Panc1 (cell line): ENCODE data around the gene ACP7. TPM values are rescaled to one million over a fixed set of nuclear protein-coding genes. Genes with fewer than 3 reads are reported as not detected.

Experiments
- ATAC-seq: fragments of 200-7000 bp; cut with Tn5 transposase; 2 replicates; pipeline ENCODE4 v1.9.1; 2020; ENCODE audit warnings: mild to moderate bottlenecking, moderate library complexity
- BruUV-seq: library from RNA; stranded (reverse); fragments of 400-500 nt; replicated peaks from 2 replicates; lab custom pipeline; 2021; lab: Mats Ljungman, UMichigan
- CTCF ChIA-PET: fragments of 300-600 bp; sonication (Branson Sonifier 250); formaldehyde crosslinking; loops from one replicate; lab custom pipeline; 2022; ENCODE audit warnings: antibody characterized with exemption; lab: Charles Lee
- POLR2A ChIA-PET: fragments of 300-600 bp; sonication (Branson Sonifier 250); formaldehyde crosslinking; loops from one replicate; lab custom pipeline; 2022; ENCODE audit warnings: antibody characterized with exemption; lab: Charles Lee
- DNase-seq: peaks from one replicate; pipeline ENCODE4 v3.0.0-alpha.2; 2010; ENCODE audit warnings: low read depth, low spot score
- H3K27ac ChIP-seq: 2 replicates; pipeline ENCODE4 v1.5.1; 2011; ENCODE audit warnings: mild to moderate bottlenecking, low read length, inconsistent platforms
- H3K27me3 ChIP-seq: fragments of 200-500 bp; sonication (Bioruptor generic); 2 replicates; pipeline ENCODE4 v1.6.0; 2014; ENCODE audit warnings: low read length, inconsistent platforms; ENCODE audit not compliant: control insufficient read depth, insufficient read depth
- H3K36me3 ChIP-seq: fragments of 200-500 bp; sonication (Bioruptor generic); 2 replicates; pipeline ENCODE4 v1.5.1; 2014; ENCODE audit warnings: inconsistent platforms, mild to moderate bottlenecking, low read length, moderate library complexity; ENCODE audit not compliant: control insufficient read depth, insufficient read depth
- H3K4me1 ChIP-seq: 2 replicates; pipeline ENCODE4 v1.5.1; 2011; ENCODE audit warnings: inconsistent platforms, mild to moderate bottlenecking, low read length, moderate library complexity; ENCODE audit not compliant: control insufficient read depth, insufficient read depth
- H3K4me3 ChIP-seq, 2 experiments: 2 replicates each; pipeline ENCODE4 v1.5.1; 2011 to 2012; ENCODE audit warnings: low read depth in 2 of 2, low read length in 2 of 2, mild to moderate bottlenecking in 2 of 2, inconsistent platforms in 1 of 2, moderate library complexity in 1 of 2
- H3K9me3 ChIP-seq: fragments of 200-500 bp; sonication (Bioruptor generic); 2 replicates; pipeline ENCODE4 v1.5.1; 2014; ENCODE audit warnings: low read depth, mild to moderate bottlenecking, inconsistent platforms, low read length, moderate library complexity; ENCODE audit not compliant: control insufficient read depth, insufficient read depth
- SIN3A ChIP-seq: IDR thresholded peaks from 2 replicates; pipeline ENCODE4 v1.6.1; 2012; ENCODE audit warnings: low read depth, mild to moderate bottlenecking, low read length, moderate library complexity, borderline replicate concordance; ENCODE audit not compliant: insufficient read depth
- TCF7L2 ChIP-seq: IDR thresholded peaks from 2 replicates; pipeline ENCODE4 v1.6.1; 2011; ENCODE audit warnings: mild to moderate bottlenecking, low read depth, low read length, inconsistent platforms
- in situ Hi-C: cut with HindIII; loops from 2 replicates; pipeline ENCODE4 v1.10.0; 2016; ENCODE audit warnings: low sequenced_read_pairs, low pct_unique_long_range_greater_than_20kb
- intact Hi-C: fragments of 100-400 bp; cut with micrococcal nuclease; formaldehyde crosslinking; loops from one replicate; pipeline ENCODE4 v1.10.0; 2022; ENCODE audit not compliant: unreplicated experiment
- total RNA-seq: library from RNA; stranded (reverse); gene quantifications from one replicate; pipeline ENCODE4 v1.2.1, GENCODE V29; 2021; ENCODE audit not compliant: unreplicated experiment
- TF ChIP-seq, protein P1 (sequence below), 2 experiments: IDR thresholded peaks; 2 replicates each; pipeline ENCODE4 v1.6.1; 2011 to 2012; ENCODE audit warnings: low read depth in 2 of 2, control low read depth in 1 of 2, low read length in 1 of 2, mild to moderate bottlenecking in 1 of 2, moderate library complexity in 1 of 2; ENCODE audit not compliant: insufficient read depth in 1 of 2
- TF ChIP-seq, protein P2 (sequence below): fragments of 450-650 bp; IDR thresholded peaks from 2 replicates; pipeline ENCODE4 v1.5.1; 2017; ENCODE audit warnings: mild to moderate bottlenecking

ACP7 gene
- total RNA-seq, 1 experiment from 2014 or later: 10.3 TPM

DNA sequence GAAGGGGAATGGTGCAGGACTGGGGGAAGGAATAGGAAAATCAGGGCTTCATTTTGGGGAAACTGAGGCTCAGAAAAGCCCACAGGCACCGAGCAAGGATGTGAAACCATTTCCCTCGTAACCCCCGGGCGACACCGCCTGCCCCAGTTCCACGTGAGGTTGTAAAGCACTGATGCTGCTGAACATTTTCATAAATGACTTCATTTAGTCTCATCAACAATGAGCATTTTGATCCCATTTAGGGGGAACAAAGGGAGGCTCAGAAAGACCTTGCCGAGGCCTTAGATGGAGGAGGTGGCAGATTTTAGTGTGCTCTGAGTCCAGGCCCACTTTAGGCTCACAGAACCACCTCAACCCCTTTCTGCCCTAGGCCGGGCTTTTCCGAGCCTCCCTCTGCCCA, 31.3 kb upstream of the ACP7 start:
- Histone ChIP-seq H3K27ac (peak overlapping the region; percentile 4; the same call in 1 of the 2 replicates), H3K36me3 (no peaks in the 10 kb centered on the region), H3K4me1 (no peaks in the 10 kb centered on the region), H3K27me3 (no peaks in the 10 kb centered on the region), H3K4me3 (no peak overlapping the region), H3K9me3 (peaks cover 4% of the 10 kb centered on the region; the same call in 1 of the 2 replicates)
- intact Hi-C loops: loop anchor here (5.0 to 10.0 kb wide), 4 partner anchors 134 to 1082 kb away; no protein-coding TSS in a partner anchor
- no TSS peak for BruUV-seq
- CTCF ChIA-PET: interaction anchor here (0.5 to 2.6 kb wide), 11 partner anchors 10 to 739 kb away, joined by 3 to 34 read pairs (median 7); no protein-coding TSS in a partner anchor
- POLR2A ChIA-PET: no interaction called here
- ATAC-seq (peak; percentile 3), DNase-seq (no peak)
- TF ChIP-seq SIN3A: no peak
- TF ChIP-seq, protein P1, sequence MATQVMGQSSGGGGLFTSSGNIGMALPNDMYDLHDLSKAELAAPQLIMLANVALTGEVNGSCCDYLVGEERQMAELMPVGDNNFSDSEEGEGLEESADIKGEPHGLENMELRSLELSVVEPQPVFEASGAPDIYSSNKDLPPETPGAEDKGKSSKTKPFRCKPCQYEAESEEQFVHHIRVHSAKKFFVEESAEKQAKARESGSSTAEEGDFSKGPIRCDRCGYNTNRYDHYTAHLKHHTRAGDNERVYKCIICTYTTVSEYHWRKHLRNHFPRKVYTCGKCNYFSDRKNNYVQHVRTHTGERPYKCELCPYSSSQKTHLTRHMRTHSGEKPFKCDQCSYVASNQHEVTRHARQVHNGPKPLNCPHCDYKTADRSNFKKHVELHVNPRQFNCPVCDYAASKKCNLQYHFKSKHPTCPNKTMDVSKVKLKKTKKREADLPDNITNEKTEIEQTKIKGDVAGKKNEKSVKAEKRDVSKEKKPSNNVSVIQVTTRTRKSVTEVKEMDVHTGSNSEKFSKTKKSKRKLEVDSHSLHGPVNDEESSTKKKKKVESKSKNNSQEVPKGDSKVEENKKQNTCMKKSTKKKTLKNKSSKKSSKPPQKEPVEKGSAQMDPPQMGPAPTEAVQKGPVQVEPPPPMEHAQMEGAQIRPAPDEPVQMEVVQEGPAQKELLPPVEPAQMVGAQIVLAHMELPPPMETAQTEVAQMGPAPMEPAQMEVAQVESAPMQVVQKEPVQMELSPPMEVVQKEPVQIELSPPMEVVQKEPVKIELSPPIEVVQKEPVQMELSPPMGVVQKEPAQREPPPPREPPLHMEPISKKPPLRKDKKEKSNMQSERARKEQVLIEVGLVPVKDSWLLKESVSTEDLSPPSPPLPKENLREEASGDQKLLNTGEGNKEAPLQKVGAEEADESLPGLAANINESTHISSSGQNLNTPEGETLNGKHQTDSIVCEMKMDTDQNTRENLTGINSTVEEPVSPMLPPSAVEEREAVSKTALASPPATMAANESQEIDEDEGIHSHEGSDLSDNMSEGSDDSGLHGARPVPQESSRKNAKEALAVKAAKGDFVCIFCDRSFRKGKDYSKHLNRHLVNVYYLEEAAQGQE (IDR thresholded peaks at IDR 0.05; ENCODE audit: insufficient read depth in 1 of 2, low read depth in 2 of 2, low read length in 1 of 2): 0 out of 4 replicates have a peak, but pooled peaks of 1 of the 2 experiments have one; percentile 4
- TF ChIP-seq, protein P2, sequence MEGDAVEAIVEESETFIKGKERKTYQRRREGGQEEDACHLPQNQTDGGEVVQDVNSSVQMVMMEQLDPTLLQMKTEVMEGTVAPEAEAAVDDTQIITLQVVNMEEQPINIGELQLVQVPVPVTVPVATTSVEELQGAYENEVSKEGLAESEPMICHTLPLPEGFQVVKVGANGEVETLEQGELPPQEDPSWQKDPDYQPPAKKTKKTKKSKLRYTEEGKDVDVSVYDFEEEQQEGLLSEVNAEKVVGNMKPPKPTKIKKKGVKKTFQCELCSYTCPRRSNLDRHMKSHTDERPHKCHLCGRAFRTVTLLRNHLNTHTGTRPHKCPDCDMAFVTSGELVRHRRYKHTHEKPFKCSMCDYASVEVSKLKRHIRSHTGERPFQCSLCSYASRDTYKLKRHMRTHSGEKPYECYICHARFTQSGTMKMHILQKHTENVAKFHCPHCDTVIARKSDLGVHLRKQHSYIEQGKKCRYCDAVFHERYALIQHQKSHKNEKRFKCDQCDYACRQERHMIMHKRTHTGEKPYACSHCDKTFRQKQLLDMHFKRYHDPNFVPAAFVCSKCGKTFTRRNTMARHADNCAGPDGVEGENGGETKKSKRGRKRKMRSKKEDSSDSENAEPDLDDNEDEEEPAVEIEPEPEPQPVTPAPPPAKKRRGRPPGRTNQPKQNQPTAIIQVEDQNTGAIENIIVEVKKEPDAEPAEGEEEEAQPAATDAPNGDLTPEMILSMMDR: no peak
- in situ Hi-C loops: no loop called here

DNA sequence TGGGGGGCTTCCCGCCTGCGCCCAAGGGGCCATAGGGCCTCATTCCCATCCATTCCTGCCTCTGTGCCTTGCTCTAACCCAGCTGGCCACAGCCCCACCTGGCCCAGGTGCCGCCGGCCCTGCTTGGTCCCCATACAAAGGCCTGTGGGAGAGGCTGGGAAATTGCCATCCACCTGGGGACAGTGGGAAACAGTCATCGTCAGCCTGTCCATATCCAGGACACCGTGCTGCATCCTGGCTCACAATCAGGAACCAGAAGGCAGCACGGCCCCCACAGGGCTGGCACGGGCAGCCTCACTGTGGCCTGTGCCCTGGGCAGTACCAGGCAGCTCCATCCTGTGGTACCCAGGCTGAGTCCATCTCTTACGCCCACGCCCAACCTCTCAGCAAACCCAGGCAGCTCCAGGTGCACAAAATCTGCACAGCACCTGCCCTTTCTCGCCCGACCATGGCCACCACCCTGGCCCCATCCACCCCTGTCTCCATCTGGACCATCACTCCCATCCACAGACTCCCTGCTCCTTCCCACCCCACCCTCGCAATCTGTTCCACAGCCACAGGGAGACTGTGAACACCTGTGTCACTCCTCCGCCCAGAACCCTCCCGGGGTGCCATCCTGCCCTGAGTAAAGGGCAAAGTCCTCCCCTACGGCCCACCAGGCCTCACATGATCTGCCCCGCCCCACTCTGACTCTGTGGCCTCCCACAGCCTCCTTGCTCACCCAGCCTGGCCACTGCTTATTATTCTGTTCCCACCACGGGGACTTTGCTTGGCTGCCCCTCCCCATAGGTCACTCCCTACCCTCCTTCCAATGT, 30.7 kb upstream of the ACP7 start:
- in situ Hi-C loops (no loop called here), intact Hi-C loops (loop anchor here (5.0 to 10.0 kb wide), 4 partner anchors 134 to 1081 kb away; no protein-coding TSS in a partner anchor)
- ATAC-seq (peak; percentile 29), DNase-seq (no peak)
- H3K36me3 ChIP-seq: no peaks in the 10 kb centered on the region
- H3K9me3 ChIP-seq: peaks cover 4% of the 10 kb centered on the region; the same call in 1 of the 2 replicates
- TF ChIP-seq, protein P1 (IDR thresholded peaks at IDR 0.05; ENCODE audit: insufficient read depth in 1 of 2, low read depth in 2 of 2, low read length in 1 of 2): 0 out of 4 replicates have a peak, but pooled peaks of 1 of the 2 experiments have one; percentile 9
- TF ChIP-seq TCF7L2: no peak
- TF ChIP-seq, protein P2: no peak
- no peak overlapping the region for H3K4me3 ChIP-seq
- H3K27me3 ChIP-seq: no peaks in the 10 kb centered on the region
- ChIA-PET POLR2A (interaction anchor here (0.6 to 0.7 kb wide), 2 partner anchors 11 to 81 kb away, joined by 3 read pairs; no protein-coding TSS in a partner anchor), CTCF (interaction anchor here (0.6 to 0.9 kb wide), 4 partner anchors 34 to 1081 kb away, joined by 3 to 4 read pairs (median 4); no protein-coding TSS in a partner anchor)
- H3K4me1 ChIP-seq: no peaks in the 10 kb centered on the region
- no TSS peak for BruUV-seq
- H3K27ac ChIP-seq: peak overlapping the region; percentile 4; the same call in 1 of the 2 replicates
